Neuron (in vitro differentiated cells): Measurements from ENCODE around the gene NRXN3.

Experiments used
- H2AFZ ChIP-seq: one replicate; pipeline ENCODE4 v1.6.1; 2013; ENCODE audit warnings: low read depth, mild to moderate bottlenecking, inconsistent platforms, low read length, moderate library complexity
- H3K27me3 ChIP-seq: one replicate; pipeline ENCODE4 v1.6.1; 2013; ENCODE audit warnings: low read length; ENCODE audit not compliant: insufficient read depth
- H3K36me3 ChIP-seq: one replicate; pipeline ENCODE4 v1.6.1; 2013; ENCODE audit warnings: low read length; ENCODE audit not compliant: insufficient read depth
- H3K4me1 ChIP-seq: one replicate; pipeline ENCODE4 v1.6.1; 2013; ENCODE audit warnings: low read length; ENCODE audit not compliant: insufficient read depth
- H3K4me3 ChIP-seq: 2 replicates; pipeline ENCODE4 v1.5.1; 2013; ENCODE audit warnings: mild to moderate bottlenecking, low read length, moderate library complexity
- H3K9me3 ChIP-seq: one replicate; pipeline ENCODE4 v1.6.1; 2013; ENCODE audit warnings: low read length

Gene NRXN3

DNA sequence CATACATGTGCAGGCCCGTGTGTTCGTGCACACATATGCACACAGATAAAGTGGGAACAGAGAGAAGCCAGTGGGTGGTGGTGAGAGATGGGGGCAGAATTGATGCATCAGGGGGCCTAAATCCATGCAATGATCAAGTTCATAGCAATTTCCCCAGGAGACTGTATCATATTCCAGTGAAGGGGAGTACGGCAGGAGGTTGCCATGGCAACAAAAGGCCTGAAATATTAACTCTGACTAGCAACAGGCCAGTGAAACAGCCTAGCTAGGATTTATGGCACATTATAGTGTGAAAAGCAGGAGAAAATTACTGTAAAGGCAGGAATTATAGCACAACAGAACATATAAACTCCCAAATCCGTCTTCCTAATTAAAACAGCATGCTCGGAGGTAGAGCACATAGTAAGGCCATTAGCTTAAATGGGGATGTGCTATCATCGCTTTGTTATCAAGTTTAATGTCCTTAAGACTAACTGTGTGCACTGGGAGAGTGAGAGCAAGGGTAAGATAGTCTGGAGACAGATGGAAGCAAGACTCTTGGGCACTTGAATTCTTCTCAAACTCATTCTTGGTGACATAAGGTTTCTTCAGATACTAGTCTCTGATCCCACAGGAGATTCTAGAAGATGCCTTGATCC, 1234.8 kb downstream of the NRXN3 start:
- no peaks in the 10 kb centered on the region for H3K9me3 ChIP-seq
- H3K27me3 ChIP-seq: no peaks in the 10 kb centered on the region
- H2AFZ ChIP-seq: no peak overlapping the region
- no peaks in the 10 kb centered on the region for H3K36me3 ChIP-seq
- H3K4me3 ChIP-seq: no peak overlapping the region
- peaks cover 8% of the 10 kb centered on the region for H3K4me1 ChIP-seq

DNA sequence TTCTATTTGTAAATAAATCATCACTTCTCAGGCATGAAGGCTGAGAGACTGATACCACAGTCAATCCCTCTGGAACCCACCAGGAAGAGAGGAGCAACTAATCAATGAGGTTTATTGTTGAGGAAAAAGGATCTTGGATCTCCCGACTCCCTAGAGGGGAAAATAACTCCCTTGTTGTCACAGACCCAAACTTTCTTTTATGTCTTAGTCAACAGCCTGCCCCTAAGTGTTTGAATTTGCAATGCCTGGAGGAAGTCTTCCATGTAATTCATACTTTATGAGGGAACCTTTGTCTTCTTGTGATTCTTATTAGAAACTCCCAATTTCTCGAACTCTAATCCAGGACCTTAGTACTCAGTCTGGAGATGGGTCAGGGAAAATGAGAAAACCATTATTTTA, 1235.3 kb downstream of the NRXN3 start:
- H3K36me3 ChIP-seq: no peaks in the 10 kb centered on the region
- H2AFZ ChIP-seq: no peak overlapping the region
- H3K9me3 ChIP-seq: no peaks in the 10 kb centered on the region
- H3K4me3 ChIP-seq: no peak overlapping the region
- no peaks in the 10 kb centered on the region for H3K27me3 ChIP-seq
- peaks cover 8% of the 10 kb centered on the region for H3K4me1 ChIP-seq

GRCh38 chr14:79407572-79407971, 1237.4 kb downstream of the NRXN3 start:
- Histone ChIP-seq H3K27me3 (no peaks in the 10 kb centered on the region), H3K9me3 (no peaks in the 10 kb centered on the region), H2AFZ (no peak overlapping the region), H3K4me3 (no peak overlapping the region), H3K36me3 (no peaks in the 10 kb centered on the region), H3K4me1 (peaks cover 8% of the 10 kb centered on the region)

- Histone ChIP-seq H3K36me3 (no peaks in the 10 kb centered on the region), H3K4me3 (no peak overlapping the region), H3K9me3 (no peaks in the 10 kb centered on the region), H2AFZ (no peak overlapping the region), H3K27me3 (no peaks in the 10 kb centered on the region), H3K4me1 (peaks cover 8% of the 10 kb centered on the region)
Measured at GRCh38 chr14:79408696-79409095, 1238.5 kb downstream of the NRXN3 start.

DNA sequence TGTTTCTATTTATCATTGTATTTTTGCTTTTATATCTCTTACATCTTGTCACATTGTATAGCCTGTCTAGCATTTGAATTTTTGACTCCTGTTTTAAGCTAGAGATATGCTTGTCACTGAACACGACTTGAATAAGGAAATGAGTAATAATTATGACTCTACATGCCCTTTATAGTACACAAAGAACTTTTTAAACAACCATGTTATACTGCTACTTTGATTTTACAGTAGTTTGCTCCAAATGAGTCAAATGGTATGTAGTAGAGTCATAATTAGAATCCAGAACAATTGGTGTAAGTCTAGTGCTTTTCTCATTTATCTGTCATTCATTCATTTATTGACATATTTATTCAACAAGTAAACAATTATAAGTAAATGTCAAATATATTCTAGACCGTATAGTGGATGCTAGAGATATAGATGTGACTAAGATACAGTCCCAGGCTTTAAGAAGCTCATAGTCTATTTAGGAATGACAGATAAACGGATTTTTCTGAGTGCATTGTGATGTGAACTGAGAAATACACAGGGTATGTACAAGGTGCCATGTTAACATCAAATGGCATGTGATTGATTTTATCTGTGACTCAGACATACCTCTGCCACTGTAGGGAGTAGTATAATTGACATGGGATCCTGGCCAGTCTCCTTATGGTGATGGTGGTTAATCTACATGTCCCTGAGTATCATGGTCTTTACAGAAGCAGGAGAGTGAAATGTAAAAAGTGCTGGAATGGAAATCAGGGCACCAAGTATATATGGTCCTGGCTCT, 1241.4 kb downstream of the NRXN3 start:
- Histone ChIP-seq H2AFZ (no peak overlapping the region), H3K36me3 (no peaks in the 10 kb centered on the region), H3K27me3 (no peaks in the 10 kb centered on the region), H3K9me3 (no peaks in the 10 kb centered on the region), H3K4me1 (peaks cover 8% of the 10 kb centered on the region), H3K4me3 (no peak overlapping the region)

GRCh38 chr14:79412822-79413221, 1242.6 kb downstream of the NRXN3 start:
- Histone ChIP-seq H2AFZ (no peak overlapping the region), H3K4me3 (no peak overlapping the region), H3K27me3 (no peaks in the 10 kb centered on the region), H3K4me1 (peaks cover 8% of the 10 kb centered on the region), H3K36me3 (no peaks in the 10 kb centered on the region), H3K9me3 (no peaks in the 10 kb centered on the region)

DNA sequence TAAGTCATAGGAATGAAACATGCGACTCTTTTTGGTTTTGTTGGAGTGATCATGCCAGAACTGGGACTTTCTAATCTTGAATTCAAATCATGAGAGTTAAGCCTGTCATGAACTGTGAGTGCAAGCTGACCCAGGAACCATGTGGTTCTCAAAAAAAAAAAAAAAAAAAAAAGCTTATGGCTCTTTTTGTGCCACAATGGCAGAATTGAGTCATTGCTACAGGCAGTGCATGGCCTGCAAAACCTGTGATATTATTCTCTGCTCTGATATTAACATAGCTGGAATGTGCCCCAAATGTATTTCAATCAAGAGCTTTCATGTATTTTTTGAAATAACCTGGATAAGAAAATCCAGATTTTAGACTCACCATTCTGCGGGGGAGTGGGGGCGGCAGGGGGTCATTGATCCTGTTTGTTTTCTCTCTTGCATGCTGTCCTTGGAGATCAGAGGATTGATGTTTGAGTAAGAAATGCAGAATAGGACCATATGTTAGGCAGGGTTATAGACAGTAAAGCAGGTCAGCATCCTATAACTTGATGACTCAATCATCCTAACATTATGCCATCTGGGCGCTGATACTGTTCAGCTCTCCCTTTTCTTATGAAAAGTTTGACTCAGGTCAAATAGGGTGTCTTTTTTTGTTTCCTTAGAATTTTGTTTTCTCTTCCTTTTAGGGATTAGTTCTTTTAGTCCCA, 1243.7 kb downstream of the NRXN3 start:
- H3K4me3 ChIP-seq: no peak overlapping the region
- H3K36me3 ChIP-seq: no peaks in the 10 kb centered on the region
- H3K27me3 ChIP-seq: no peaks in the 10 kb centered on the region
- no peak overlapping the region for H2AFZ ChIP-seq
- H3K4me1 ChIP-seq: peaks cover under 1% of the 10 kb centered on the region
- H3K9me3 ChIP-seq: no peaks in the 10 kb centered on the region

DNA sequence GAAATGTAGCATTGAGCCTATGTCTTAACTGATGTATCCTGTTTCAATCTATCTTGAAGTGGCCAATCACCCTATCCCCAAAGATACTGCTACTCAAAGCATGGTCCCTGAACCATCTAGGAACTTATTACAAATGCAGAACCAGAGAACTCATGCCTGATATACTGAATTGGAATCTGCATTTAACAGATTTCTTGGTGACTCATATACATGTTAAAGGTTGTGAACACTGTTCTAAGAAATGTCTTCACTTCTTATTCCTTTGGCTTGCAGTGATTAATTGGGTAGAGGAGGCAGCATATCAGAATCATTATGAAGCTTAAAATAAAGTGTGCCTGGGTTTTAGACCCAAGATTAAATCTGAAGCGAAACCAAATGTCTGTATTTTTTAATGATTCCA, 1245.6 kb downstream of the NRXN3 start:
- H3K9me3 ChIP-seq: no peaks in the 10 kb centered on the region
- no peak overlapping the region for H2AFZ ChIP-seq
- no peak overlapping the region for H3K4me3 ChIP-seq
- no peaks in the 10 kb centered on the region for H3K27me3 ChIP-seq
- no peaks in the 10 kb centered on the region for H3K36me3 ChIP-seq
- H3K4me1 ChIP-seq: no peaks in the 10 kb centered on the region

GRCh38 chr14:79417961-79418360, 1247.8 kb downstream of the NRXN3 start:
- Histone ChIP-seq H3K4me3 (no peak overlapping the region), H3K4me1 (no peaks in the 10 kb centered on the region), H3K9me3 (no peaks in the 10 kb centered on the region), H3K27me3 (no peaks in the 10 kb centered on the region), H2AFZ (no peak overlapping the region), H3K36me3 (no peaks in the 10 kb centered on the region)

DNA sequence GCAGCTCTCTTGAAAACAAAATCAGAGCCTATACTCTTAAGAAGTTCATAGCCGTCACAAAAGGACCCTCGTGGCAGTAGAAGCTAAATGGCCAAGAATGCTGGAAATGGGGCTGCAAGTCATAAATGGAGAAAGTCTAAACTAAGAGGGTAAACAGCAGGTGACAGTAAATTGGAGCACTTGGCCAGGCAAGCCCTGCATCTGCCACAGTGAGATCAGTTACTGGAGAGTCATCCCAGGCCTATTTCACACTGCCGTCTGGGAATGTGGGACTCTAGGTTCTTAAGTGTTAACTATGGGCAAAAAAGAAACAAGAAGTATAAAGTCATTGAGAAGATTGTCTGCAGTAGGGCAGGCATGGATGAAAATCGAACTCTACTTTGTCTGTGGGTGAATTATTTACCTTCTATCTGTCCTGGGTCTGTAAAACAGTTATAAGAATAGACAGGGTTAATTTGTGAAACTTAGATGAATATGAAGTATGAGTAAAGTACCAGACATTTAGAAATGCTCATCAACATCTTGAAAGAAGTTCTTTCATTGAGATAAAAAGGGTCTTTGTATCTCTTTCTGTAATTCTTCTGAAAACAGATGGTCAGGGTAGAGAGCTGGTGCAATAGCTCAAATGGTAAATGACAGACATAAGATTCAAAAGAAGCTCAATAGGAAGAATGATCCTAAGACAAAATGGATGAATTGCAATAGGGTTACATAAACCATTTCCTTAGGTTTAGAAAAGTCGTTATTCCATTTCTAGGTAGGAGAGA, 1248.7 kb downstream of the NRXN3 start:
- no peak overlapping the region for H2AFZ ChIP-seq
- H3K4me3 ChIP-seq: no peak overlapping the region
- no peaks in the 10 kb centered on the region for H3K4me1 ChIP-seq
- no peaks in the 10 kb centered on the region for H3K27me3 ChIP-seq
- no peaks in the 10 kb centered on the region for H3K9me3 ChIP-seq
- H3K36me3 ChIP-seq: no peaks in the 10 kb centered on the region

GRCh38 chr14:79419571-79420327, 1249.6 kb downstream of the NRXN3 start:
- Histone ChIP-seq H3K36me3 (no peaks in the 10 kb centered on the region), H3K4me3 (no peak overlapping the region), H2AFZ (no peak overlapping the region), H3K4me1 (no peaks in the 10 kb centered on the region), H3K27me3 (no peaks in the 10 kb centered on the region), H3K9me3 (no peaks in the 10 kb centered on the region)

DNA sequence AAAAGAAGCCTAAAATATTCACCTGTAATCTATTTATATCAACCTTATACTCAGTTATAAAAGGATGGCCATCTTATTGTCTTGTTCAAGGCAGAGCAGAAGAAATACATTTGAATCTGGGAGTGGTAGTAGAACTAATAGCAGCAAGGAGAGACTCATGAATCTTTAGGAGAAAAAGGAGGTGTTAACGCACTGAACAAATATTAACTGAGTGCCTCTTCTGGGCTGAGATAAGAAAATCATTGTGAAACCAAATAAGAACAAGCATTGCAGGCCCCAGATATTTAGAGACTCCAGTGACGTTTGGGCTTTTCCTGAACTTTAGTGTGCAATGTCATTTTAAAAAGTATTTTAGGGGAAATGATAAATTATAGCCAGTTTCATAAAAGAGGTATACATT, 1250.6 kb downstream of the NRXN3 start:
- Histone ChIP-seq H2AFZ (no peak overlapping the region), H3K4me3 (no peak overlapping the region), H3K36me3 (no peaks in the 10 kb centered on the region), H3K9me3 (no peaks in the 10 kb centered on the region), H3K27me3 (no peaks in the 10 kb centered on the region), H3K4me1 (no peaks in the 10 kb centered on the region)
